RWPE2 (cell line): Measurements from ENCODE around the gene MFRP.
A peak's percentile ranks its signal among the peaks of the same experiment; 100 is the strongest.

Experiments
- ATAC-seq: fragments of 200-7000 bp; cut with Tn5 transposase; 3 replicates; pipeline ENCODE4 v1.9.1; 2021; ENCODE audit warnings: low read depth
- DNase-seq: peaks from one replicate; pipeline ENCODE4 v3.0.0-alpha.2; 2020; ENCODE audit warnings: low spot score
- H3K27ac ChIP-seq: fragments of 450-650 bp; 2 replicates; pipeline ENCODE4 v1.5.1; 2017; ENCODE audit warnings: mild to moderate bottlenecking; ENCODE audit not compliant: poor library complexity, severe bottlenecking
- H3K27me3 ChIP-seq: fragments of 250-450 bp; sonication (Bioruptor Pico); 2 replicates; pipeline ENCODE4 v1.5.1; 2021; ENCODE audit warnings: mild to moderate bottlenecking, moderate library complexity; ENCODE audit not compliant: insufficient read depth, poor library complexity, severe bottlenecking
- H3K36me3 ChIP-seq: fragments of 250-450 bp; sonication (Bioruptor Pico); 2 replicates; pipeline ENCODE4 v1.5.1; 2020; ENCODE audit warnings: low read depth, mild to moderate bottlenecking, moderate library complexity
- H3K4me1 ChIP-seq: fragments of 250-450 bp; sonication (Bioruptor Pico); 2 replicates; pipeline ENCODE4 v1.5.1; 2021; ENCODE audit warnings: mild to moderate bottlenecking, moderate library complexity; ENCODE audit not compliant: insufficient read depth, poor library complexity, severe bottlenecking
- H3K4me3 ChIP-seq: fragments of 250-450 bp; sonication (Bioruptor Pico); 2 replicates; pipeline ENCODE4 v1.5.1; 2021; ENCODE audit warnings: mild to moderate bottlenecking, moderate library complexity; ENCODE audit not compliant: severe bottlenecking
- H3K9me3 ChIP-seq: fragments of 250-450 bp; sonication (Bioruptor Pico); 2 replicates; pipeline ENCODE4 v1.5.1; 2021; ENCODE audit warnings: mild to moderate bottlenecking, moderate library complexity; ENCODE audit not compliant: severe bottlenecking
- CTCF ChIP-seq: fragments of 450-650 bp; IDR thresholded peaks from one replicate; pipeline ENCODE4 v1.5.1; 2017; ENCODE audit warnings: mild to moderate bottlenecking, moderate library complexity; ENCODE audit not compliant: poor library complexity, severe bottlenecking

Gene MFRP

GRCh38 chr11:119310682-119311052, 35.8 kb downstream of the MFRP start:
- Histone ChIP-seq H3K9me3 (no peaks in the 10 kb centered on the region), H3K27me3 (no peaks in the 10 kb centered on the region), H3K4me3 (no peak overlapping the region), H3K27ac (no peak overlapping the region), H3K36me3 (peaks cover 9% of the 10 kb centered on the region; the same call in 1 of the 2 replicates), H3K4me1 (no peaks in the 10 kb centered on the region)
- DNase-seq = no peak
- TF ChIP-seq CTCF = no peak
- ATAC-seq = no peak

DNA sequence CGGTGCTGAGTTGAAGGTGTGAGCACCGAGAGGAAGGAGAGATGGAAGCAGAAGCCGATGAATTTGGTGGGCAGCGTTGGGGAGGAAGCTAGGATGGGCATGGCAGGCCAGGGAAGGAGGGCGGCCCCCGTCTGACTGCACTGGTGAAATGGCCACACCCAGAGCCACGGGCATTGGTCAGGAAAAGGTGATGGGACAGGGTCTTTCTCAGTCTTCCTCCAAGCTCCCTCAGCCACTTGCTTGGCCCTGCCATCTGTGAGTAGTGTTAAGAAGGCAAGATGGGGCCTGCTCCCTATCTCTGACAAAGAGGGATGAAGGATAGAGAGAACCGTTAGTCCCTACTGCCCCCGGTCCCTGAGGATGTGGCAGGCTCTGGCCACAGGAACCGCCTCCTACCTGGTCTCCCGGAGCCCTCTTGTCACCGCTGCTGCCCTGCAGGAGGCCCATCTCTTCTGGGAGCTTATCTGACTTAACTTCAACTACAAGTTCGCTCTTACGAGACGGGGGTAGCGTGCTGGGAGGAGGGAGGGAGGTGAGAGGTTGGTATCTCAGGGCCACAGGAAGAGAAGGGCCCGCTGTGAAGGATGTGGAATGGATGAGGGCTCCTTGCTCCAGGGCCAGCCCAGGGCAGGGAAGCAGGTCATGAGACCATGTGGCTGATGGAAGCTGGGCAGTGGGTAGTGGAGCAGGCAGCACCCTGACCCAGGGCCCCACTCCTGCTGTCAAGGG, 36.4 kb downstream of the MFRP start:
- no peaks in the 10 kb centered on the region for H3K27me3 ChIP-seq
- peaks cover 9% of the 10 kb centered on the region; the same call in 1 of the 2 replicates for H3K36me3 ChIP-seq
- no peak for TF ChIP-seq CTCF
- no peaks in the 10 kb centered on the region for H3K9me3 ChIP-seq
- no peak overlapping the region for H3K4me3 ChIP-seq
- DNase-seq (no peak), ATAC-seq (no peak)
- no peak overlapping the region for H3K27ac ChIP-seq
- H3K4me1 ChIP-seq = no peaks in the 10 kb centered on the region

GRCh38 chr11:119309411-119309810, 37.1 kb downstream of the MFRP start:
- no peak overlapping the region for H3K4me3 ChIP-seq
- no peaks in the 10 kb centered on the region for H3K4me1 ChIP-seq
- ATAC-seq = no peak
- H3K27ac ChIP-seq = no peak overlapping the region
- H3K27me3 ChIP-seq = no peaks in the 10 kb centered on the region
- H3K9me3 ChIP-seq = no peaks in the 10 kb centered on the region
- DNase-seq = no peak
- no peak for TF ChIP-seq CTCF
- peaks cover 9% of the 10 kb centered on the region for H3K36me3 ChIP-seq

DNA sequence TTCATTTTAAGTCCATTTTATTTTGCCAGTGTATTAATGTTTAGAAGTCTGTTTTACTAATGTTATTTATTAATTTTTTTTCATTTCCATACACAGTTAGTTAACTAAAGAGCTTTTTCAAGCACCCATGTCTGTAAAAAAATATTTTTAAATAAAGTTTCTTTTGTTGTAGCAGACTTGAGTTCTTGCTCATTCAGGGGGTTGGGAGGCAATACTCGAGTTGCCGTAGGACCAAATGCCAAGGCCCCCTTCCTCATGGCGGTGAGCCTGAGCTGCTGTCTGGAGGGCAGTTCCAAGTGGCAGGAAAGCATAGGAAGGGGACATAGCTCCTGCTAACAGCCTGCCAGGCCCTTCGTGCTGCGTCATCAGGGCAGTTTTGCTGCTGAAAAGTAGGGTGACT, 38.5 kb downstream of the MFRP start:
- DNase-seq = no peak
- no peak for TF ChIP-seq CTCF
- Histone ChIP-seq H3K27ac (no peak overlapping the region), H3K4me3 (no peak overlapping the region), H3K4me1 (no peaks in the 10 kb centered on the region), H3K9me3 (no peaks in the 10 kb centered on the region), H3K36me3 (peaks cover 14% of the 10 kb centered on the region), H3K27me3 (no peaks in the 10 kb centered on the region)
- no peak for ATAC-seq

GRCh38 chr11:119307219-119307618, 39.3 kb downstream of the MFRP start:
- H3K9me3 ChIP-seq = no peaks in the 10 kb centered on the region
- H3K4me3 ChIP-seq = no peak overlapping the region
- H3K27me3 ChIP-seq = no peaks in the 10 kb centered on the region
- no peaks in the 10 kb centered on the region for H3K4me1 ChIP-seq
- peak; percentile 20 for TF ChIP-seq CTCF
- ATAC-seq (no peak), DNase-seq (no peak)
- H3K27ac ChIP-seq = no peak overlapping the region
- H3K36me3 ChIP-seq = peaks cover 20% of the 10 kb centered on the region
